HG02852 (cell line): Measurements from ENCODE around the gene CLRN3.

Experiments
- ATAC-seq: cut with Tn5 transposase; IDR thresholded peaks from one replicate; pipeline ENCODE4 v1.9.1; 2021; ENCODE audit warnings: mild to moderate bottlenecking, moderate library complexity; ENCODE audit not compliant: unreplicated experiment

CLRN3 gene

DNA sequence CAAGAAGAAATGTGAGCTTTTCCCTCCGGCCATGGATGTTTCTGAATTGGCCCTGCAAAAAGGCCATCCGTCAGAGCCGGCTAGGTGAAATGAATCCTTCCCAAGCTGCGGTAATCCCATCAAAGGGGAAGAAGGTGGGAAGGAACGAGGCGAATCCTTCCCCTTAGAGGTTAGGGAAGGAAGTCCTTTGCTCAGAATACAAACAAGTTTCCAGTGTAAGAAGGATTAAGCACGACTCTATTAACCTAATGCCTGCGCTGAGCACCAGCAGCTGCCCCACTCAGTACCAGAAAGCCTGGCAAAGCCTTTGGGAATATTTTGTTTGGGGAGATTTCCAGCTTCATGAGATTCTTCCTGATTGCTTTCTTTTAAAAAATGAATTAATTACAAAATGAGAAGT, 42.8 kb downstream of the CLRN3 start:
- no peak for ATAC-seq

DNA sequence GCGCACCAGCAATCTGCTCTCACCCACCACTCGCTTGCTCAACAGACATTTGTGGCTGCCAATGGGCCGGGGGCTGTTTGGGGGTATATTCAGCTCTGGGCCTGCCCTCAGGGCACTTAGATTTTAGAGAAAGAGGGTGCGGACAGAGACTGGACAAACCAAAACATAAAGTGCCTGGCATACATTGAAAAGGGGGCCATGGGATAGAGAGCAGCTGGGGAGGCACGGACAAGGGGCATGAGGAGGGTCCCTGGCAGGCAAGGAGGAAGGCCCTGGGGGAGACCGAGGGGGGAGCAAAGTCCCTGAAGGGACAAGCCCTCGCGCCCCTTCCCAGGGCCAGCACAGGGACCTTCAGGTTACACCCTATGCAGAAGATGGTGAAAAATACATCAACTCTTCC, 43.5 kb downstream of the CLRN3 start:
- ATAC-seq = no peak

DNA sequence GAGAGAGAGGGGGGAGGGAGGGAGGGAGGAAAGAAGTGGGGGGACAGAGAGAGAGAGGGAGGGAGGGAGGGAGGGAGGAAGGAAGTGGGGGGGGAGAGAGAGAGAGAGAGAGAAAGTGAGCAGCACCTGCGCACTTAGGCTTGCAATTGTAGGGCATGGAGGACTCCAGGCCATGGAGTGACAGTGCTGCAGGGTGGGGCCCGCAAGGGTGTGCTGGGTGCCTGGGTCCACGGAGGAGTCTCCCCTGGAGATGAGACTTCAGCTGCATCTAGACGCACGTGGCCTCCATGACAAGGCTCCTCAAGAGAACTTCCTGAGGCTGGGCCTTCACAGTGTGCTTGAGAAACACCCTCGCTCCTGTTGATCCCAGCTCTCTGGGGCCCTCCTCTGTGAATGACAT, 44.5 kb downstream of the CLRN3 start:
- no peak for ATAC-seq

DNA sequence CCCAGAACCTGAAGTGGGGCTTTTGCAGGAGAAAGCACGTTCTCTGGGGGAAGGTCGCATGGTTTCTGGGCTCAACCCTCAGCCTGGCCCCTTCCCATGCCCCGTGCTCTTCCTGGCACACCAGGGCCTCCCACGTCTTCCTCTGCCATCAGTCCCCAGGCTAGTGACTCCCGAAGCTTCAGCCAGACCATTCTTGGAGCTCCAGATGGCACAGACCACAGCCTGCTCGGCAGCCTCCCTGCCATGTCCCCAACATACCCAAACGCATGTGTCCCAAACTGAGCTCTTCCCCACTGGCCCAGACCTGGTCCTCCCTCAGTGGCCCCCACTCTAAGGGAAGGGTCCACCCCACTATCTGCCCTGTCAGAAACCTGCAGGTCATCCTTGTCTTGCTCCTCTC, 47.0 kb downstream of the CLRN3 start:
- ATAC-seq = no peak

DNA sequence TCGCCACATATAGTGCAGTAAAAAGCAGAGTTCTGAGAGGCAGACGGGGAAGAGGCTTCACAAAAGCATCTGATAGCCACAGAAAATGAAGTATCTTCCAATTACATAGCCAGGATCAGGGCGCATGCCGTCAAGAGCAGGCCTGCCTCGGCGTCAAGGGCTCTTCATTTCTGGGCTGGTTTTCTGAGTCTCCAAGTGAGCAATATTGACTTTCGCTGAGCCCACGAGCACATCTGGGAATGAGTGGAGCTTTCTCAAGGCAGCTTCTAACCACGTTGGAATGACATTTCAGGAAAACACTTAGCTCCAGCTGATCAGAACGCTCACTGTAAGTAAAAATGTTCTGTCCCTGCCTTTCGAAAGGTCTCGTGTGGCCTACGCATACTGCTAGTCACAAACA, 51.9 kb downstream of the CLRN3 start:
- ATAC-seq = no peak

DNA sequence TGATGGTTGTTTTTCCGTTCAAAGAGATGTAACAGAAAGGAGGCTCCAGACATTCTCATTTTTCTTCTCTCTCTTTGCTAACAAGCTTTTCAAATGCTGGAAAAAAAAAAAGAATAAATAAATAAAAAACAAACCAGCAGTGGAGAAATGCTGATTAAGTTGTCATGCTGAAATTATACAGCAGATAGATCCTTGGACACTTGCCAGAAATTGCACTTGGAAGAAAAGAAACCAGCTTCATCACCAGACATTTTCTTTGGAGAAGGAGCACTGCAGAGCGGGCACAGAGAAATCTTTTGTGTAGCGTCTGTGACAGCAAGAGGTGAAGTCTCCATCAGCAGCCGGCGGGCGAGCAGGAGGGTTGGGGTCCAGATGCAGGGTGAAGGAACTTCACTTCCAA, 55.8 kb downstream of the CLRN3 start:
- ATAC-seq = no peak

DNA sequence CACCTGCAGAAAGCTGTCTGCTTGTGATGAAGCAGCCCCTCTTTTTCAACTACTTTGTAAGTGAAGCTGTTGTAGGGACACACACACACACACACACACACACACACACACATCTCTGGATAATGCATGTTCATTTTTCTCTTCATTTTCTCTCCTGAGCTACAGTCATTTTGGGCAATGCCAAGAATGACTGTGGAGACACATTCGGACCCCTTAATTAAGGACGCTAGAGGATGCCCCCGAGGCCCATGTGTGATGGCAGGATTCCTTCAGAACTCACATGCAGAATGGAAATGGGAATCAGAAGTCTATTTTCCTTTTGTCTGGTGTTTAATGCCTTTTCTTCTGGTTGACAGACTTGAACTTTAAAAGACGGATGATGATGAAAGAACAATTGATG, 56.6 kb downstream of the CLRN3 start:
- ATAC-seq = no peak

DNA sequence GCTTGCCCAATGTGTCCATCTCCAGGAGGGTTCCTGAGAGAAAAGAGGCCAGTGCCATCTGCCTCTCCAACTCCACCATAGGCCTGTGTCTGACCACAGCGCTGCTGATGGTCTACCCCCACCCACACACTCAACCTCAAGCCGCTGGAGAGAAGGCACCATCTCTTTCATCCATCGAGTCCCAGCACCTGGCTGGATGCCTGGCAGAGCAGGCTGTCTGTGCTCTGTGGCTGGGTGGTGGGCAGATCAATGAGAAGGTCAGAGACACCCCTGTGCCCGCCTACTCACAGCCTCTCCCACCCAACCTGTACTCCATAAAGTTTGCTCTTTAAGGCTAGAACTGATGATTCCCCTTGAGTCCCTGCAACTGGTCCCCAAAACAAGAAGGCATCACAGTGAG, 58.0 kb downstream of the CLRN3 start:
- ATAC-seq = no peak

DNA sequence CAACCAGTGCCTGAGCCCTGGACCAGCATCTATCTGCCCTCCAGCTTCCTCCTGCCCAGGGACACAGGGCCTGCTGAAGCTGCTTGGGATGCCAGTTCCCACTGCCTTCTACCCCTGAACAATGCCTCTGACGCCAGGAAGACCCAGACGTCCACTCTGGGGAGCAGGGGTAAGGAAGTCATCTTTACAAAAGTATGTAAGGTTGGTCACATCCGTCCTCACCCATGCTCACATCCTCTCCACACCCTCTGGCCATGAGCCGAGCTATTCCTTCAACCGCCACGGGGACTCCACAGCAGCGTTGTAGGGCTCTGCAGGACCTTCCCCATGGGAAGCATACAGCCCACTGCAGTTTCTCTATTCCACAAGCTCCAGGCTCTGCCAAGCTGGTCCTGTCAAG, 58.5 kb downstream of the CLRN3 start:
- no peak for ATAC-seq

DNA sequence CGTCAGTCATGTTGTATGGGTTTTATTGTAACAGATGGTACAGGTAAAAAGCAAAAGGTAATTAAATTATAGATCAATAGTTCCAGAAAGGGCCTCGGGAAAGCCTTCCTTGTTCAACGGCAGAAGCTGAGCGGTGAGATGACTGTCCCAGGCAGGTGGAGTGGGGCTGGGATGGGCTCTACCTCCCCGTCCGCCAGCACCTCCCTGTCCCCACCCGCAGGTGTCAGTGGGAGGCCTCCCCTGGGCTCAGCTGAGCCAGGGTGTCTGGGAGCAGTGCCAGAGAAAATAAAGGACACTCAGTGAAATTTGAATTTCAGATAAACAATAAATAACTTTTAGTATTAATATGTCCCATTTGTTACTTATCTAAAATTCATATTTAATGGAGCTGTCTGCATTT, 58.9 kb downstream of the CLRN3 start:
- no peak for ATAC-seq

DNA sequence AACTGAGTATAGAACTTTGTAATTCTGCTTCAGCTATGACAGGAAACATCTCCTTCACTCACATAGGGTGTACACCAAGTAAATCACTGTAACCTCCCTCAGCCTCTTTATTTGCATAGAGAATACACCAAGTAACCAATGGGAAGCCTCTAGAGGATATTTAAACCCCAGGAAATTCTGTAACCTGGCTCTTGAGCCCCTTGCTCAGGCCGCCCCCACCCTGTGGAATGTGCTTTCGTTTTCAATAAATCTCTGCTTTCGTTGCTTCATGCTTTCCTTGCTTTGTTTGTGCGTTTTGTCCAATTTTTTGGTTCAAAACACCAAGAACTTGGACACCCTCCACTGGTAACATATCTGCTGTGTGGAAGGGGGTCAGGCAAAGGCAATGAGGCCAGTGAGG, 60.2 kb downstream of the CLRN3 start:
- ATAC-seq = no peak

DNA sequence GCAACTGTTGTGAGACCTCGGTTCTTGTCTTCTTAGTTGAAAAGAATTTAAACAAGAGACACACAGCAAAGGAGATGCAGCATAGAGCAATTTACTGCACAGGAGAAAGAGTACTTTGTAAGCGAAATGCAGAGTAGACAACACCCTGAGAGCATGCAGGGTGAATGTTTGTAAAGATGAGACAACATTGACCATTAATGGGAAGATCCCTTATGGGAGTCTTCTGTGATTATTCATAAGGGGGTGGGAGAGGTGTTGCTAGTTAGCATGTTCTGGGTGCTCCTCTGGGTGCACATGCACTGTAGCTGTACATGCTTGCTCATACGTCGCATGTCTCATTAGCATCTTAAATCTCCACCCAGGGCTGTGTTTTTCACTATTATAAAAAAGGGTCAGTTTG, 62.3 kb downstream of the CLRN3 start:
- no peak for ATAC-seq
